Daoy (cell line): ENCODE measurements around the gene DHX57. TPM values are rescaled to one million over a fixed set of nuclear protein-coding genes. Genes with fewer than 3 reads are reported as not detected.

Experiments
- DNase-seq: peaks from one replicate; pipeline ENCODE4 v3.0.0-alpha.2; 2015; ENCODE audit warnings: low read depth
- total RNA-seq: library from RNA; depleted of rRNA; stranded (reverse); fragments of >200 nt; shearing (Covaris generic); gene quantifications from 2 replicates; pipeline ENCODE4 v1.2.3, GENCODE V29; 2014; rRNA removed

The DHX57 gene
- total RNA-seq, 1 experiment from 2014 or later, result 19.3 TPM

DNA sequence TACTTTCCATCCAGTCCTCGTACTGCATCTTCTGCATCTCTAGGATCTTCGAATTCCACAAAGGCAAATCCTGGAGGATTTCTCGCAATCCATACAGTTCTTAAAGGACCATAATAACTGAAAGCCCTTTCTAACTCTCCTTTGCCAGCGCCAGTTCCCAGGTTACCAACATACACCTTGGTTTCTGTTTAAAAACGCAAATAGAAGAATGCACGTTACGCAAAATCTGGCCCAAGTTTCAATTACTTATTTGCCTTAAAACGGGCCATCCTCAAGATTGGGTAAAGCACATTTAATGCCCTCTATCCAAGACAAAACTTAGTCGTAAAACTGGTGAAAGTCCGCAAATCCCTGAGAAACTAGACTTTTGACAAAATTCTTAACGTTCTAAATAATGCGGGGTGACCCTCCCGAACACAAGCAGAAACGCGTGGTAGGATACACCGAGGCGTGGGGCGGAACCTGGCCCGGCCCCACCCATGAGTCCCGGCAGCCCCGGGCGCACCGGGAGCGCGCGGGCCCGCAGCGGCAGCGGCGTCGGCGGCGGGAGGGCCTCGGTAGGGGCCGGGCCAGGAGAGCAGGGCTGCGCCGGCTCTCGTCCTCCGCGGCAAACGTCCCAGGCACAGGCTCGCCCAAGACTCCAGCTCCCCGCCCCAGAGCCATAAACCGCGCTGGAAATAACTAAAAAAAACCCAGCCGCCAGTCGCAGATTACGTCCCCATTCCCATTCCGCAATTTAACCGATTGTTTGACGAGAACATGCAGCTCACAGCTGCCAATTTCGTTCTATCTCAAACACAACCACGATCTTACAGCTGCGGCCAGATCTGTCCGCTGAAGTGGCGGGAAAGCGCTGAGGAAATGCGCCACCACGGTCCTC is 125.5 kb downstream of the DHX57 start:
- DNase-seq, result peak; percentile 48

DNA sequence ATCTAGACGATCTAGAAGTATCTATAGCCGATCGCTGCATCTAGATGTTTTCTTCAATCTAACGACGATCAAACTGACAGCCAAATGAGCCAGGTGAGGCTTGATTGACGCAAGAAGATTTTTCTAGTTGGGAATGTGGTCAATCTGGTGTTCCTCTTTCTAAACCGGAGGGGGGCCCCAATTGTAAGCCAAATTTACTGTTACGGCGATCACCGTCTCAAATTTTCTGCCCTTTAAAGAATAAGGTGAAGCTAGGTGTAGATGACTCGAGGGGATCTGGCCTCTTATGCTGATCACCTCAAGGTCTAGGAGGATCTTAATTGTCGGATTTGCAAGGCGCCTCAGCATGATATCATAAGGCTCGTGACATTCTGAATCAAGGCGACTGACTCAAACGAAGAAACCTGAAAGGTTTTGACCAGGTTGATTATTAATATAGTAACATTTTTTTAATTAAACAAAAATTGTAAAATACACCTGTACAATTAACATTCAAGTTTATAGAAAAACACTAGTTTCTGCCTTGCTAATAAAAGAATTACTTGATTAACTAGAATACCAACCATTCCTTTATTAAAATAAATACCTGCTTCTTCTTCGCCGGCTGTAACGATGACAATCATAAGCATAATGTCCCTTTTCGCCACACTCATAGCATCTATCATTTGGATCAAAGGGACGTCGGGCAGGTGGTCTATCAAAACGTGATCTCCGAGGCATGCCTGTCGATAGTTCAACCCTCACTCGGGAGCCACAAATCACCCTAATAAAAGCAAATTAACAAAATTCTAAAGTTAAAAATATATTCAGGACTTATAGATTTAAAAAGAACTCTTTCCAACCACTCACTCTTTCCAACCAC is 126.6 kb downstream of the DHX57 start:
- no peak for DNase-seq

DNA sequence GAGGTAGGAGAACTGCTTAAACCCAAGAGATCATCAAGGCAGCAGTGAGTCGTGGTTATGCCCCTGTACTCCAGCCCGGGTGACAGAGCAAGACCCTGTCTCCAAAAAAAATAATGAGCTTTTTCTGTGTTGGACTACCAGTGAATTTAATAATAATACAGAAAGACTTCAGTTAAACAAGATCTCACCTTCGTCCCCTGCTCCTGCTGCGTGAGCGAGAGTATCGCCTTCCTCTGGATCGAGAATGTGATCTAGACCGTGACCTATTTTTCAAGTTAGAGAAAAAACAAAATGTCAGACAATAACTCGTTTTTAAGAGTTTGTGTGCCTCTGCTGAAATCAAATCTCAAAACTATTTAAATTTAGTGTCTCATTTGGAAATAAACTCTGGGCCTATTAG is 127.3 kb downstream of the DHX57 start:
- DNase-seq, result no peak

DNA sequence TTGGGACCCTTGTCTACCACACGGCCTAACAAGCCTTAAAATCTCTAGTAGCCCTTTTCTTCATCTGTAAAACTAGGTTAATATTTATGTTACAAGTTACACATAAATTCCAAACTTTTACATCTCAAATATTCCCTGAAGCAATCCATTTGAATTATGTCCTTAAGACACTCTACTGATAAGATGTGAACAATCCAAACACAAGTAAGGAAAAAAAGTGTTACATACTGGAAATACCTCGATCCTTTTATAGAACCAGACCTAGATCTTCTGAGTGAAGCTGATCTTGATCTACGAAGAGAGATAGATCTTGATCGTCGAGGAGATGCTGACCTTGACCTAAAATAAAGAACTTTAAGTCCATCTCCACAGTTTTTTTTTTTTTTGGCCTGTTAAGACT is 127.9 kb downstream of the DHX57 start:
- no peak for DNase-seq

Other genes starting within 250 kb of the DHX57 start
- gene GALM, start 209.8 kb downstream of the DHX57 start, total RNA-seq, result 3.3 and 3.6 TPM in 2 replicates
- 377 and 534 TPM in 2 replicates for gene SRSF7, start 124.6 kb downstream of the DHX57 start, total RNA-seq
- 23.0 and 26.6 TPM in 2 replicates for gene GEMIN6, start 97.7 kb downstream of the DHX57 start, total RNA-seq
- gene MORN2, start within 50 bp of the DHX57 start, total RNA-seq, result 50.1 and 82.2 TPM in 2 replicates
- 0.03 TPM in 1 of 2 replicates, not detected in the other for gene ARHGEF33, start 13.9 kb upstream of the DHX57 start, total RNA-seq
- gene SOS1, start 245.1 kb upstream of the DHX57 start, total RNA-seq, result 6.6 and 21.2 TPM in 2 replicates